Subcutaneous adipose tissue (tissue), 4 donors: Measurements from ENCODE around the gene OR4K15. TPM values are rescaled to one million over a fixed set of nuclear protein-coding genes. Genes with fewer than 3 reads are reported as not detected.

Experiments
- CTCF ChIP-seq: fragments of 450-650 bp; IDR thresholded peaks from one replicate; pipeline ENCODE4 v1.5.1; 2016; ENCODE audit warnings: low read depth, mild to moderate bottlenecking, control low read depth, antibody characterized with exemption, moderate library complexity
- total RNA-seq, 4 donors: library from RNA; depleted of rRNA; stranded (reverse); fragments of >200 nt; gene quantifications; one replicate each; pipeline ENCODE4 v1.1.0, GENCODE V29; 2016

Gene OR4K15
- total RNA-seq = not detected

- TF ChIP-seq CTCF = no peak
Observed at GRCh38 chr14:19975291-19975690, at the start of gene OR4K15. Gene OR4K15, plus strand, starts transcription at chr14:19975591. Its CDS starts 0 bp downstream, at chr14:19975591.

GRCh38 chr14:19930617-19931016 lies 44.8 kb upstream of the OR4K15 start, which contains the start of gene OR4K1:
Gene OR4K1, plus strand, starts transcription at chr14:19930917. Its CDS starts 4,750 bp downstream, at chr14:19935667.
- no peak for TF ChIP-seq CTCF

- no peak for TF ChIP-seq CTCF
Observed at GRCh38 chr14:19941668-19942067, 33.7 kb upstream of the OR4K15 start.

GRCh38 chr14:19947413-19948090 lies 27.8 kb upstream of the OR4K15 start:
- no peak for TF ChIP-seq CTCF

- no peak for TF ChIP-seq CTCF
Observed at GRCh38 chr14:19949218-19949617, 26.2 kb upstream of the OR4K15 start.

GRCh38 chr14:19974844-19975243 lies 547 bp upstream of the OR4K15 start:
- TF ChIP-seq CTCF = no peak

- no peak for TF ChIP-seq CTCF
Observed at GRCh38 chr14:19993438-19993837, 18.0 kb downstream of the OR4K15 start.
